SU-DHL-6 (cell line): ENCODE data around the gene FLOT2.
"Not testable (repeated sequence)": the region's sequence is repeated elsewhere in the genome, so short reads cannot be mapped to it uniquely, and the experiment has no call there.

Experiments used
- CTCF ChIP-seq: fragments of 200-600 bp; sonication (generic); IDR thresholded peaks from one replicate; pipeline ENCODE4 v1.5.1; 2017; ENCODE audit warnings: antibody characterized with exemption, mild to moderate bottlenecking, low read length, moderate library complexity; ENCODE audit not compliant: insufficient read depth, poor library complexity, severe bottlenecking
- EZH2phosphoT487 ChIP-seq: fragments of 200-600 bp; sonication (generic), shearing (Covaris generic); conservative IDR thresholded peaks from 2 replicates; pipeline ENCODE4 v1.6.1; 2018; ENCODE audit warnings: mild to moderate bottlenecking, antibody characterized with exemption, low read length, moderate library complexity, mixed read lengths

GRCh38 chr17:28848667-28849066 is 48.9 kb downstream of the FLOT2 start:
- peak; percentile 28 for TF ChIP-seq CTCF
- not testable (repeated sequence) for TF ChIP-seq EZH2phosphoT487
